ENCODE results near the gene NCBP3.

NCBP3 gene

GRCh38 chr17:3805581-3805980, 40.5 kb downstream of the NCBP3 start:
- Histone ChIP-seq H3K27ac (ENCODE audit: low read depth, low read length) (no peak overlapping the region), H3K9me3 (ENCODE audit: control insufficient read depth in 5 of 5, low read length in 5 of 5) (no peaks in the 10 kb centered on the region), H3K9ac (ENCODE audit: low read length in 5 of 5) (no peak overlapping the region), H3K27me3 (ENCODE audit: control insufficient read depth in 5 of 5, insufficient read depth in 4 of 5, low read length in 5 of 5) (no peaks in the 10 kb centered on the region), H3K4me3 (ENCODE audit: low read depth in 1 of 5, low read length in 5 of 5) (no peak overlapping the region), H3K36me3 (ENCODE audit: control insufficient read depth in 5 of 5, insufficient read depth in 5 of 5, low read length in 5 of 5) (peaks cover 0 to 38% (median 35%) of the 10 kb centered on the region in 5 donors), H3K4me1 (ENCODE audit: control insufficient read depth in 5 of 5, insufficient read depth in 5 of 5, low read length in 5 of 5) (peaks cover 0 to 12% (median 7%) of the 10 kb centered on the region in 5 donors)

GRCh38 chr17:3804503-3804931, 41.5 kb downstream of the NCBP3 start:
- no peak overlapping the region for H3K9ac ChIP-seq (ENCODE audit: low read length in 5 of 5)
- peaks cover 0 to 30% (median 26%) of the 10 kb centered on the region in 5 donors for H3K36me3 ChIP-seq (ENCODE audit: control insufficient read depth in 5 of 5, insufficient read depth in 5 of 5, low read length in 5 of 5)
- no peaks in the 10 kb centered on the region for H3K9me3 ChIP-seq (ENCODE audit: control insufficient read depth in 5 of 5, low read length in 5 of 5)
- no peak overlapping the region for H3K4me3 ChIP-seq (ENCODE audit: low read depth in 1 of 5, low read length in 5 of 5)
- no peaks in the 10 kb centered on the region for H3K27me3 ChIP-seq (ENCODE audit: control insufficient read depth in 5 of 5, insufficient read depth in 4 of 5, low read length in 5 of 5)
- H3K4me1 ChIP-seq (ENCODE audit: control insufficient read depth in 5 of 5, insufficient read depth in 5 of 5, low read length in 5 of 5) = peaks cover 0 to 12% (median 7%) of the 10 kb centered on the region in 5 donors
- no peak overlapping the region for H3K27ac ChIP-seq (ENCODE audit: low read depth, low read length)

DNA sequence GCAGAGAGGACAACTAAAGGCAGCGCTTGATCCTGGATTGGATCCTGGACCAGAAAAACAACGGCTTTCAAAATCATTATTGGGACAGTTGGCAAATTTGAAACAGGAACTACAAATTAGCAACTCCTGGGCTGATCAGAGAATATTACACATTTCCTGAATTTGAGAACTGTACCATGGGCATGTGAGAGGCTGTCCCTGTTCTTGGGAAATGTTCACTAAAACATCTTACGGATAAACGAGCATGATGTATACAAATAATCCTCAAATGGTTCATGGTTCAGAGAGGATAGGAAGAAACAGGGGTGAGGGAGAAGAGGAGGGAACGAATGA, 42.8 kb downstream of the NCBP3 start:
- Histone ChIP-seq H3K27me3 (ENCODE audit: control insufficient read depth in 5 of 5, insufficient read depth in 4 of 5, low read length in 5 of 5) (no peaks in the 10 kb centered on the region), H3K36me3 (ENCODE audit: control insufficient read depth in 5 of 5, insufficient read depth in 5 of 5, low read length in 5 of 5) (peaks cover 0 to 20% (median 18%) of the 10 kb centered on the region in 5 donors), H3K9me3 (ENCODE audit: control insufficient read depth in 5 of 5, low read length in 5 of 5) (no peaks in the 10 kb centered on the region), H3K9ac (ENCODE audit: low read length in 5 of 5) (no peak overlapping the region), H3K4me1 (ENCODE audit: control insufficient read depth in 5 of 5, insufficient read depth in 5 of 5, low read length in 5 of 5) (peaks cover 0 to 12% (median 7%) of the 10 kb centered on the region in 5 donors), H3K27ac (ENCODE audit: low read depth, low read length) (no peak overlapping the region), H3K4me3 (ENCODE audit: low read depth in 1 of 5, low read length in 5 of 5) (no peak overlapping the region)

DNA sequence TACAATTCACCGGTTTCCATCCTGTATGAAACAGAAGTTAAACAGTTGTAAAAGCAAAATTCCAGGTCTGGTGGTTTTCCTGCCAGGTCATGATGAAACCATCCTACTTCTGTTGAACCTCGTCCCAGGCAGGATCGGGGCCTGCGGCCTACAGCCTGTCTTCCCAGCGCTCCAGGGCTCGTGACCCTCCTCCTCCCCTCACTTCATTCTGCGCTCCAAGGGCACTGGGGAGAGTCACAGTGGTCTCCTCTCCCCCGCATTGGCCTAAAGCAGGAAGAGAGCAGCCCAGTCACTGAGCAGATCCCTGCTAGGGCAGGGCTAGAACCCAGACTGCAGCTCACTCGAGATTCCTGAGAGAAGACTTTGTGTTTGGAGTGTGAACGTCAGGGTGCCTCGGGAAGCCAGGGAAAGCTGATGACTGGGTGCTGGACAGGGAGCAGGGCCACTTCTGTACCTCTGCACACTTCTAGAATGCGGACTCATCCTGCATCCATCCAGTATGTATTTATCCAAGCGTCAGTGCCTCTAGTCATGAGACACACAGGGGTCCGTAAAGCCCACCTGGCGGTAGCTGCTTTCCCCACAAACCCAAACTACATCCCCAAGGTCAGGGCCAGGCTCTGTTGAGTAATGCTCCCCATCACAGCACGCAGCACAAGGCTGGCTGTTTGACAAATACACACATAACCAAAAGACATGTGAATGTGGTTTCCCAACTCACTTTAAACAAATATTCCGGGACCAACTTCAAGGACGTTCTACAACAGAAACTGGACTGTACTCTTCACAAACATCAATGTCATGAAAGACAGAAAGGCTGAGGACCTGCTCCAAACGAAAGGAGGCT, 43.4 kb downstream of the NCBP3 start:
- Histone ChIP-seq H3K9ac (ENCODE audit: low read length in 5 of 5) (no peak overlapping the region), H3K4me1 (ENCODE audit: control insufficient read depth in 5 of 5, insufficient read depth in 5 of 5, low read length in 5 of 5) (peaks cover 0 to 12% (median 7%) of the 10 kb centered on the region in 5 donors), H3K27me3 (ENCODE audit: control insufficient read depth in 5 of 5, insufficient read depth in 4 of 5, low read length in 5 of 5) (no peaks in the 10 kb centered on the region), H3K36me3 (ENCODE audit: control insufficient read depth in 5 of 5, insufficient read depth in 5 of 5, low read length in 5 of 5) (peaks cover 0 to 15% (median 12%) of the 10 kb centered on the region in 5 donors), H3K4me3 (ENCODE audit: low read depth in 1 of 5, low read length in 5 of 5) (no peak overlapping the region), H3K9me3 (ENCODE audit: control insufficient read depth in 5 of 5, low read length in 5 of 5) (no peaks in the 10 kb centered on the region), H3K27ac (ENCODE audit: low read depth, low read length) (no peak overlapping the region)

DNA sequence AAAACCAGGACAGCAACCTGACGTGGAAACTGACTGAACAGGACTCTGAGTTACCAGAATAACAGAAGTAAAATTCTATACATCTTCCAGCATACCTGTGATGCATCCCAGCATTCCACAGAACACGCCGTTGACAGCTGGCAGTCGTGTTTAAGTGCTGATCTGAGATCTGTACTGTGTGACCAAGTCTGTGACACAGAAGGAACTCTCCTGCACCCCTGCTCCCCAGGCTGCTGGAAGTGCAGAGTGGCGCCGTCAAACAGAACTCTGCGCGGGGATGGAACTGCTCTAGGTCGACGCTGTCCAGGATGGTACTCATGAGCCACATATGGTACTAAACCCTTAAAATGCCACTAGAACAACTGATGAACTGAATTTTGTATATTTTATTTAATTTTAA, 44.3 kb downstream of the NCBP3 start:
- Histone ChIP-seq H3K9me3 (ENCODE audit: control insufficient read depth in 5 of 5, low read length in 5 of 5) (no peaks in the 10 kb centered on the region), H3K4me1 (ENCODE audit: control insufficient read depth in 5 of 5, insufficient read depth in 5 of 5, low read length in 5 of 5) (peaks cover 0 to 12% (median 7%) of the 10 kb centered on the region in 5 donors), H3K27ac (ENCODE audit: low read depth, low read length) (no peak overlapping the region), H3K4me3 (ENCODE audit: low read depth in 1 of 5, low read length in 5 of 5) (no peak overlapping the region), H3K9ac (ENCODE audit: low read length in 5 of 5) (no peak overlapping the region), H3K36me3 (ENCODE audit: control insufficient read depth in 5 of 5, insufficient read depth in 5 of 5, low read length in 5 of 5) (peaks cover 0 to 7% (median 5%) of the 10 kb centered on the region in 5 donors), H3K27me3 (ENCODE audit: control insufficient read depth in 5 of 5, insufficient read depth in 4 of 5, low read length in 5 of 5) (no peaks in the 10 kb centered on the region)

DNA sequence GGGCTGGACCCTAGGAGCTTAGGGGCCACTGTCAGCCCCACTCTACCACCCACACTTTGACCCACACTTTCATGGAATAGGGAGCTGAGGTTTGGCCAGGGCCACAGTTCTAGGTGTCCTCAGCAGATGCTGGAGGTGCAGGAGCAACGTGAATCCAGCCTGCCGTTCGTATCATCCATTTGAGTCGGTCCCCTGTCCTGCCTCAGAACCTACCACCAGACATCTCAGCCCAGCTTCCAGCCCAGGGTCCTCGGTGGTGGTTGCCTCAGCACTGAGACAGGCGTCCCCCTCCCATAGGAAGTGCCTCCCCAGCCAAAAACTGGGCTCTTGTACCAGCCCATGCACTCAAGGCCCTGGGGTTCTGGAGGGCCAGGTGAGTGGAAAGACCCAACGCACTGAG, 44.7 kb downstream of the NCBP3 start:
- Histone ChIP-seq H3K27me3 (ENCODE audit: control insufficient read depth in 5 of 5, insufficient read depth in 4 of 5, low read length in 5 of 5) (peaks cover 0 to under 1% (median 0%) of the 10 kb centered on the region in 5 donors), H3K9ac (ENCODE audit: low read length in 5 of 5) (no peak overlapping the region), H3K4me3 (ENCODE audit: low read depth in 1 of 5, low read length in 5 of 5) (no peak overlapping the region), H3K9me3 (ENCODE audit: control insufficient read depth in 5 of 5, low read length in 5 of 5) (no peaks in the 10 kb centered on the region), H3K4me1 (ENCODE audit: control insufficient read depth in 5 of 5, insufficient read depth in 5 of 5, low read length in 5 of 5) (peaks cover 0 to 12% (median 7%) of the 10 kb centered on the region in 5 donors), H3K36me3 (ENCODE audit: control insufficient read depth in 5 of 5, insufficient read depth in 5 of 5, low read length in 5 of 5) (peaks cover 0 to 6% (median 4%) of the 10 kb centered on the region in 5 donors), H3K27ac (ENCODE audit: low read depth, low read length) (no peak overlapping the region)

- no peak within 1 kb of the TSS for H3K9ac ChIP-seq (ENCODE audit: low read length in 5 of 5)
- H3K9me3 ChIP-seq (ENCODE audit: control insufficient read depth in 5 of 5, low read length in 5 of 5) = no peaks in the 10 kb centered on the region
- H3K27ac ChIP-seq (ENCODE audit: low read depth, low read length) = no peak within 1 kb of the TSS
- peaks cover 0 to 12% (median 7%) of the 10 kb centered on the region in 5 donors for H3K4me1 ChIP-seq (ENCODE audit: control insufficient read depth in 5 of 5, insufficient read depth in 5 of 5, low read length in 5 of 5)
- peaks cover 0 to 3% (median 0%) of the 10 kb centered on the region in 5 donors for H3K27me3 ChIP-seq (ENCODE audit: control insufficient read depth in 5 of 5, insufficient read depth in 4 of 5, low read length in 5 of 5)
- H3K4me3 ChIP-seq (ENCODE audit: low read depth in 1 of 5, low read length in 5 of 5) = no peak within 1 kb of the TSS
- H3K36me3 ChIP-seq (ENCODE audit: control insufficient read depth in 5 of 5, insufficient read depth in 5 of 5, low read length in 5 of 5) = peaks cover 0 to 5% (median 3%) of the 10 kb centered on the region in 5 donors
Measured at GRCh38 chr17:3800362-3801271, 45.4 kb downstream of the NCBP3 start, which contains the start of gene ITGAE. Gene ITGAE (minus strand): TSS chr17:3801188. CDS start chr17:3801144, 44 bp downstream.

DNA sequence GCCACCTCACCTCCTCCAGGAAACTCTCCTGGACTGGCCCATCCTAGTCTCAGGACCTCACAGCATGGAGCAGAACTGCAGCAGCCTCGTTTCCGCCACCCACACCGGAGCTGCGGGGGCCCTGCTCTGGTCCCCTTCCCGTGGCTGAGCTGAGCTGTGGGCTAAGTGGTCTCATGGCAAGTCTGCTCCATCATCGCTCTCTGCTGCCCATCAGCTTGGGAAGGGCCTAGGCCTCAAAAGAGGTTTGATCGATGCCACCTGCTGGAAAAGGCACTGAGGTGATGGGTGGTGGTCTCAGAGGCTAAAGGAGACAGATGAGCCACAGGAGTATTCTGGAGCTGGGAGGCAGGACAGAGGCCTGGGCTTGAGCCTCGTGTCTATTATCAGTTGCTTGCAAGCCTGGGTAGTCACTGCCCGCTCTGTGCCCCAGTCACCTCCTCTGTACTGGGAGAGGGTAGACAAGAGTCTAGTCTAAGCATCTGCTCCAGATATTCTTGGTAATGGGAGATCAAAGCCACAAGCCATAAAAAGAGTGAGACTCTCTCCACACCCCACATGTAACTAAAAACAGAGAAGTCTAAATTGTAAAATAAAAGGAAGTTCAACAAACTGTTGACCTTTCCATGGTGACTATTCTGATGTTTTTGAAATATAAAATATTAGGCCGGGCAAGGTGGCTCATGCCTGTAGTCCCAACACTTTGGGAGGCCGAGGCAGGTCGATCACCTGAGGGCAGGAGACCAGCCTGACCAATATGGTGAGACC, 46.7 kb downstream of the NCBP3 start:
- H3K4me1 ChIP-seq (ENCODE audit: control insufficient read depth in 5 of 5, insufficient read depth in 5 of 5, low read length in 5 of 5) = peaks cover 0 to 12% (median 7%) of the 10 kb centered on the region in 5 donors
- H3K27me3 ChIP-seq (ENCODE audit: control insufficient read depth in 5 of 5, insufficient read depth in 4 of 5, low read length in 5 of 5) = peaks cover 0 to 3% (median 0%) of the 10 kb centered on the region in 5 donors
- H3K4me3 ChIP-seq (ENCODE audit: low read depth in 1 of 5, low read length in 5 of 5) = no peak overlapping the region
- no peak overlapping the region for H3K27ac ChIP-seq (ENCODE audit: low read depth, low read length)
- H3K9ac ChIP-seq (ENCODE audit: low read length in 5 of 5) = no peak overlapping the region
- no peaks in the 10 kb centered on the region for H3K9me3 ChIP-seq (ENCODE audit: control insufficient read depth in 5 of 5, low read length in 5 of 5)
- H3K36me3 ChIP-seq (ENCODE audit: control insufficient read depth in 5 of 5, insufficient read depth in 5 of 5, low read length in 5 of 5) = peaks cover 0 to 5% (median 0%) of the 10 kb centered on the region in 5 donors

Data from subcutaneous abdominal adipose tissue (tissue), 5 donors.